ENCODE data around the gene FYN.

- TF ChIP-seq POLR2AphosphoS5 (IDR thresholded peaks at IDR 0.05) (no peak), CTCF (IDR thresholded peaks at IDR 0.05) (no peak), EP300 (IDR thresholded peaks at IDR 0.05; ENCODE audit: low read depth) (no peak), POLR2A (IDR thresholded peaks at IDR 0.05) (no peak)
Measured at GRCh38 chr6:111741177-111741952, 131.9 kb downstream of the FYN start.

All from transverse colon (tissue), 4 donors.